ENCODE measurements around the gene ARHGAP6. TPM values are rescaled to one million over a fixed set of nuclear protein-coding genes. Genes with fewer than 3 reads are reported as not detected.
A peak's percentile ranks its signal among the peaks of the same experiment; 100 is the strongest.

ARHGAP6 gene
- total RNA-seq, 1 donor from 2014 or later, result 33.6 TPM

DNA sequence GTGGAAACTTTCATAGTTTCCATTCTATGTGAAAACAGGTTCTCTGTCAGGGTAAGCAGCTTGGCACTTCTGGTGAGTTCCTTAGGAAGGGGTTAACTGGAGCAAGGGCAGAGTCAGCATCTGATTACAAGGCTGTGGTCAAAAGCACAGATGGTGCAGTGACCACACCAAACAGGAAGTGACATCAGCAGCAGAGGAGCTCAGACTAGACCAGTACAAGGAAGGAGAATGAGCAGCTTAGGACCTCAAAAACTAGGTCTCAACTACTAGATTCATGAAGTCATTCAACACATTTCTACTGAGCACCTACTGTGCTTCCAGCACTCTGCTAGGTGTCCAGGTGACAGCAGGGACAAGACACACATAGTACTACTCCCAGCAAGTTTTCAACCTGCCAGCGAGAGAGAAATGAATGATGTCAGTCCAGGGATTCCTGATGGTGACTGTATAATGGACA is 242.3 kb downstream of the ARHGAP6 start:
- Histone ChIP-seq H3K9me3 (no peaks in the 10 kb centered on the region), H3K27me3 (no peaks in the 10 kb centered on the region), H3K4me3 (no peak overlapping the region), H3K36me3 (no peaks in the 10 kb centered on the region), H3K4me1 (peaks cover 0 to 6% of the 10 kb centered on the region in 2 donors), H3K27ac (peak overlapping the region in 1 of 2 donors; percentile 26)
- intact Hi-C loops (cut with DNase I), result no loop called here
- TF ChIP-seq, protein P1, sequence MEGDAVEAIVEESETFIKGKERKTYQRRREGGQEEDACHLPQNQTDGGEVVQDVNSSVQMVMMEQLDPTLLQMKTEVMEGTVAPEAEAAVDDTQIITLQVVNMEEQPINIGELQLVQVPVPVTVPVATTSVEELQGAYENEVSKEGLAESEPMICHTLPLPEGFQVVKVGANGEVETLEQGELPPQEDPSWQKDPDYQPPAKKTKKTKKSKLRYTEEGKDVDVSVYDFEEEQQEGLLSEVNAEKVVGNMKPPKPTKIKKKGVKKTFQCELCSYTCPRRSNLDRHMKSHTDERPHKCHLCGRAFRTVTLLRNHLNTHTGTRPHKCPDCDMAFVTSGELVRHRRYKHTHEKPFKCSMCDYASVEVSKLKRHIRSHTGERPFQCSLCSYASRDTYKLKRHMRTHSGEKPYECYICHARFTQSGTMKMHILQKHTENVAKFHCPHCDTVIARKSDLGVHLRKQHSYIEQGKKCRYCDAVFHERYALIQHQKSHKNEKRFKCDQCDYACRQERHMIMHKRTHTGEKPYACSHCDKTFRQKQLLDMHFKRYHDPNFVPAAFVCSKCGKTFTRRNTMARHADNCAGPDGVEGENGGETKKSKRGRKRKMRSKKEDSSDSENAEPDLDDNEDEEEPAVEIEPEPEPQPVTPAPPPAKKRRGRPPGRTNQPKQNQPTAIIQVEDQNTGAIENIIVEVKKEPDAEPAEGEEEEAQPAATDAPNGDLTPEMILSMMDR (IDR thresholded peaks at IDR 0.05), result no peak
- peak in 1 of 2 donors; percentile 71 for DNase-seq (ENCODE audit: low spot score in 2 of 2)

DNA sequence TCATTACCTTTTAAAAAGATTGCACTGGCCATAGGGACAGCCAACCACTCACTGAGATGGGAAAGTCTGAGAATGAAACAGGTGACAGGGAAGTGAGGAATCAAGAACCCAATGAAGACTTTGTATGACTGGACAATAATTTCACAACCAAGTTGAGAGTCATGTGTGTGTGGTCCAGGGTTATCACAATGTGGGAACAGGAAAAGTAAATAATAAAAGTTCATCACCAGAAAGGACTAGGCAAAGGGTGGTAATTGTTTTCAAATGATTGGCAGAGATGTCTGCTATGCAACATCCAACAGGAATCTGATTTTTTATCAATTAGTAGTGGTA is 243.2 kb downstream of the ARHGAP6 start:
- no peaks in the 10 kb centered on the region for H3K9me3 ChIP-seq
- H3K27me3 ChIP-seq, result no peaks in the 10 kb centered on the region
- peaks cover 0 to 6% of the 10 kb centered on the region in 2 donors for H3K4me1 ChIP-seq
- TF ChIP-seq, protein P1 (IDR thresholded peaks at IDR 0.05), result no peak
- H3K36me3 ChIP-seq, result no peaks in the 10 kb centered on the region
- intact Hi-C loops (cut with DNase I), result no loop called here
- DNase-seq (ENCODE audit: low spot score in 2 of 2), result no peak
- H3K4me3 ChIP-seq, result no peak overlapping the region
- peak overlapping the region in 1 of 2 donors; percentile 18 for H3K27ac ChIP-seq

GRCh38 chrX:11421805-11422524 is 243.8 kb downstream of the ARHGAP6 start:
- Histone ChIP-seq H3K27me3 (no peaks in the 10 kb centered on the region), H3K4me3 (no peak overlapping the region), H3K4me1 (peaks cover 0 to 6% of the 10 kb centered on the region in 2 donors), H3K9me3 (no peaks in the 10 kb centered on the region), H3K27ac (peak overlapping the region in 1 of 2 donors; percentile 18), H3K36me3 (no peaks in the 10 kb centered on the region)
- intact Hi-C loops (cut with DNase I), result no loop called here
- no peak for DNase-seq (ENCODE audit: low spot score in 2 of 2)
- TF ChIP-seq, protein P1 (IDR thresholded peaks at IDR 0.05), result no peak

GRCh38 chrX:11420851-11421250 is 244.9 kb downstream of the ARHGAP6 start:
- DNase-seq (ENCODE audit: low spot score in 2 of 2), result no peak
- Histone ChIP-seq H3K9me3 (no peaks in the 10 kb centered on the region), H3K36me3 (no peaks in the 10 kb centered on the region), H3K4me1 (peaks cover 0 to 6% of the 10 kb centered on the region in 2 donors), H3K27me3 (no peaks in the 10 kb centered on the region), H3K4me3 (no peak overlapping the region), H3K27ac (peak overlapping the region in 1 of 2 donors; percentile 15)
- intact Hi-C loops (cut with DNase I), result no loop called here
- TF ChIP-seq, protein P1 (IDR thresholded peaks at IDR 0.05), result no peak

GRCh38 chrX:11419102-11419501 is 246.6 kb downstream of the ARHGAP6 start:
- intact Hi-C loops (cut with DNase I), result no loop called here
- Histone ChIP-seq H3K27me3 (no peaks in the 10 kb centered on the region), H3K4me3 (no peak overlapping the region), H3K36me3 (no peaks in the 10 kb centered on the region), H3K9me3 (no peaks in the 10 kb centered on the region), H3K27ac (no peak overlapping the region), H3K4me1 (peaks cover 0 to 3% of the 10 kb centered on the region in 2 donors)
- TF ChIP-seq, protein P1 (IDR thresholded peaks at IDR 0.05), result no peak
- DNase-seq (ENCODE audit: low spot score in 2 of 2), result no peak

All from ascending aorta (tissue), 2 donors.